Left renal cortex interstitium (tissue), 4 donors: ENCODE data around the gene POLD2. TPM values are rescaled to one million over a fixed set of nuclear protein-coding genes. Genes with fewer than 3 reads are reported as not detected.

ENCODE experiments used
- DNase-seq, 4 donors: peaks; one replicate each; pipeline ENCODE4 v3.0.0-alpha.2; 2013; ENCODE audit warnings: low read depth in 4 of 4, low spot score in 2 of 4, missing footprints in 1 of 4
- polyA plus RNA-seq, 4 donors: library from polyadenylated mRNA; unstranded; fragments of 120-200 nt; gene quantifications; one replicate each; pipeline ENCODE4 v1.2.1, GENCODE V29; 2013; ENCODE audit not compliant: insufficient read length in 4 of 4

The POLD2 gene
- polyA plus RNA-seq, 4 donors: 100 to 136 (median 123) TPM

DNA sequence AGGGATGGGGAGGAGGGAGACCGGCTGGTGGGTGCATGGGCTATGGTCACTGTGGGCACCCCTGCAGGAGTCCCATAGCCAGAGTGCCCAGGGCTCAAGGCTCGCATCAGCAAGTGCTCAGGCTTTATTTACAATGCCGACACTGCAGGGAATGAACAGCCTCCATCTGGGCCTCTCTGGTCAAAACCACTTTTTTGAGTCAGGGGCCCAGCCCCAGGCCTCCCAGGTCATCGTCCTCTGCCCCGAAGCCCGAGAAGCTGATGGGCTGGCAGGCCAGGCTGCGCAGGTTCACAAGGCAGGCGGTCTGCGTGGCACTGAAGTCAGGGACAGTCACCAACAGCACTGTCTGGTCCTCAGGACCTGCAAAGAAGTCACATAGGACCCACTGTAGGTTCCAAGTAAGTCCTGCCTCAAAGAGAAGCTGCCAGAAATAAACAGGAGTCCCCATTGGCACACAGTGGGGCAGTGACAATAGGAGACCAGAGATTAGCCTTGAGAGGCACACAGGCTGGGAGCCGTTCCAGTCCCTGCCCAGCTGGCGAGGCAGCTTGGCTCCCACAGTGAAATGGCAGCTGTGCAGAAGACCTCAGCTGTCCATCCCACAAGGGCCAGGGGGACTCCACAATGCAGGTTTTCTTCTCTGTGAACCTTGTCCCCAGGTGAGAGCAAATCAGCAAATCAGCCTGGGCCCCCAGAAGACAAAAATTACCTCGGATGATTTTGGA lies 8.6 kb downstream of the POLD2 start:
- DNase-seq: no peak

- DNase-seq: no peak
Measured at GRCh38 chr7:44113764-44114354, 9.5 kb downstream of the POLD2 start.

DNA sequence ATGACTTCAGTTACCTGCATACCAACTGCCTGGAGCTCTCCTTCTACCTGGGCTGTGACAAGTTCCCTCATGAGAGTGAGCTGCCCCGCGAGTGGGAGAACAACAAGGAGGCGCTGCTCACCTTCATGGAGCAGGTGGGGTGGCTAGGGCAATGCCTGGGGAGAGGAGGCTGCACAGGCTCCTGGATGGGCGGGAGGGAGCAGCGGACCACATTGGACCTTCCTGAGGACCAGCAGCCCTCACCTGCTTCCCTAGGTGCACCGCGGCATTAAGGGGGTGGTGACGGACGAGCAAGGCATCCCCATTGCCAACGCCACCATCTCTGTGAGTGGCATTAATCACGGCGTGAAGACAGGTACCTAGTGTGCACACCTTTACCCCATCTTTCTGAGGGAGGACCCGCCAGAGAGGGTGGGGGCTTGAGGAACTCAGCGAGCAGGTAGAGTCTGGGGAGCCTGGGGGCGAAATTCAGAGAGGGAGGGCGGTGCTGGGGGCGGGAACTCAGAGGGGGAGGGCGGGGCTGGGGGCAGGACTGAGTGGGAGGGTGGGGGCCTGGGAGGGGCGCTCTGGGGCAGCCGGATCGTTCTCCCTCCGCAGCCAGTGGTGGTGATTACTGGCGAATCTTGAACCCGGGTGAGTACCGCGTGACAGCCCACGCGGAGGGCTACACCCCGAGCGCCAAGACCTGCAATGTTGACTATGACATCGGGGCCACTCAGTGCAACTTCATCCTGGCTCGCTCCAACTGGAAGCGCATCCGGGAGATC lies 10.2 kb downstream of the POLD2 start:
- no peak for DNase-seq

- DNase-seq: no peak
Measured at GRCh38 chr7:44112231-44112996, 10.9 kb downstream of the POLD2 start.

- no peak for DNase-seq
Measured at GRCh38 chr7:44111761-44112160, 11.6 kb downstream of the POLD2 start.

GRCh38 chr7:44110719-44111635 lies 12.4 kb downstream of the POLD2 start:
- no peak for DNase-seq

- DNase-seq: no peak
Measured at GRCh38 chr7:44109991-44110390, 13.4 kb downstream of the POLD2 start.

GRCh38 chr7:44108768-44109750 lies 14.3 kb downstream of the POLD2 start:
- no peak for DNase-seq

- DNase-seq: no peak
Measured at GRCh38 chr7:44107961-44108767, 15.2 kb downstream of the POLD2 start.

GRCh38 chr7:44107116-44107960 lies 16.0 kb downstream of the POLD2 start:
- no peak for DNase-seq

DNA sequence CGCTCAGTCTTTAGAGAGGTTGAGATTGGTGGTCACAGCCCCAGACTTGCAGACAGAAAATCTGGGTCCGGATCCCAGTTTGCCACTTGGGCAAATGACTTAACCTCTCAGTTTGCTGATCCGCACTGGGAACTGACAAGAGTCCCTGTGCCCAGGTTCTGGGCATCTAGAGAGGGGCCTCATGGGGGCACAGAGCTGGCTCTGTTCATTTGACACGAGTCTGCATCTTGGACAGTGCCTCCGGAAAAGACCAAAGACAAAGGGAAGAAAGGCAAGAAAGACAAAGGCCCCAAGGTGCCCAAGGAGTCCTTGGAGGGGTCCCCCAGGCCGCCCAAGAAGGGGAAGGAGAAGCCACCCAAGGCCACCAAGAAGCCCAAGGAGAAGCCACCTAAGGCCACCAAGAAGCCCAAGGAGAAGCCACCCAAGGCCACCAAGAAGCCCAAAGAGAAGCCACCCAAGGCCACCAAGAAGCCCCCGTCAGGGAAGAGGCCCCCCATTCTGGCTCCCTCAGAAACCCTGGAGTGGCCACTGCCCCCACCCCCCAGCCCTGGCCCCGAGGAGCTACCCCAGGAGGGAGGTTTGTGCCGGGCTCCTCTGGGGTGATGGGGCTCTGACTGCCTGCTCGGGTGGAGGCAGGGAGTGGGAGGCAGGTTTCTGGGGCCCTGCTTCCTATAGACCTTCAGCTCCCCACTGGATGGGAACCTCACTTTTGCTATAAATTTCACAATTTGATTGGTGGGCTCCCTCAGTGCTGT lies 16.9 kb downstream of the POLD2 start:
- DNase-seq: no peak

DNA sequence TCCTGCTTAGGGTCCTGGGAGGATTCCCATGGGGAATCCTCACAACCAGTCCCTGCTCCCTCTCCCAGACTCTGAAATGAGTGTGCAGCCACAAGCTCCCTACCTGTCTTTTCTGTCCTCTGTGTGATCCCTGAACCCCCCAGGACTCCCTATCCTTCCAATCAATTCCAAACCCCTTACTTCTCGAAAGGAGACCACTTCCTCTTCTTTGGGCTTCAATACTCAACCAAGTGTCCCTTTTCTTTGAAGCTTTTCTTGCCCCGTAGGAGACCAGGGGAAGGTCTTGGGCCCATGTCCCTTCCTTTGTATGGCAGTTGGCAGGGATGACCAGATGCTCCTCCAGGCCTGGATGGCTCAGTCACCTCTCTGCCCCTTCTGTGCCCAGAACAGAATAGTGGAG lies 17.5 kb downstream of the POLD2 start:
- no peak for DNase-seq

DNA sequence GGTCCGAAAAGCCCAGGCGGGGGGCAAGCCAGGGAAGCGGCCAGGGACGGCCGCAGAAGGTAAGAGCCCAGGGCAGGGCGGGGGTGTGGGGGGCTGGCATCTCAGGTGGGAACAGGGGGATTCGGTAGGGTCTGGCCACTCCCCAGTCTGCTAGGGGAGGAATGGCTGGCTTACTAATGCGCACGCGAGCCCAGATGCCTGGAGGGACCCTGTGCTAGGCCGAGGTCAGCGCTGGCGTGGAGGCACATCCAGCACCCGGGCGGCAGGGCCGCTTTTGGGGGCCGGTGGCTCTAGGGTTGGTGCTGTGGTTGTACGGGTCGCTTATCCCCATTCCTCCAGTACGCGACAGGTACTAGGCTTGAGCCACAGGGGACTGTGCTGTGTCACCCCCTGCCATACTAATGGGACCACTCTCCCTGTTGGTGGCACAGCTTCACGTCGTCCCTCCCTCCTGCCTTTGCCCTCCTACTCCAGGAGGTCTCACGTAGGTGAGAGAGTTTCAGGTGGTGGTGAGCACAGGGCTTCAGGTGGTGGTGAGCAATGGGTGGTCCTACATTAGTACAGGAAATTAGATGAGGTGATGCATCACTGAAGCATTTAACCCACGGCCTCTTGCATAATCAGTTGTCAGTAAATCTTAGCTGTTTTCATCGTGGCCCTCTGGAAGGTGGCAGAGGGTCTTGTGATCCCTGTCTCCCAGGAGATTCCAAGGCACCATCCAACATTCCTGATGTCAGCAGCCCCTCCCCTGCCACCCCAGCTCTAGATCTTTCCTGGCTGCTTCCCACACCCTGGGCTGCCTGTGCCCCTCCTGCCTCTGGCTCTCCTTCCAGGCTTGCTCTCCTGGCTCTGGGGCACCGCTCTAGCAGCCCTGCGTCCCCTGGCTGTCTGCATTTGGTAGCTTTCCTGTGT lies 18.2 kb downstream of the POLD2 start:
- DNase-seq: no peak

- no peak for DNase-seq
Measured at GRCh38 chr7:44103923-44104859, 19.2 kb downstream of the POLD2 start, which contains the start of gene AEBP1. Gene AEBP1 (plus strand): TSS chr7:44104345. CDS start chr7:44104666, 321 bp downstream.
